Cortex of kidney (tissue), 1 donor: ENCODE measurements around the gene KMT2B.

Experiments used
- DNase-seq: peaks from one replicate; lab custom pipeline; 2025; lab: John Stamatoyannopoulos, UW

The KMT2B gene

GRCh38 chr19:35740423-35741202 lies 22.8 kb downstream of the KMT2B start:
- no peak for DNase-seq

GRCh38 chr19:35741203-35741515 lies 23.4 kb downstream of the KMT2B start:
- no peak for DNase-seq

- no peak for DNase-seq
These were observed 24.4 kb downstream of the KMT2B start, which contains the start of gene IGFLR1 for GRCh38 chr19:35742121-35742724. Gene IGFLR1, minus strand, starts transcription at chr19:35742452. Its CDS starts 1,272 bp downstream, at chr19:35741180.

DNA sequence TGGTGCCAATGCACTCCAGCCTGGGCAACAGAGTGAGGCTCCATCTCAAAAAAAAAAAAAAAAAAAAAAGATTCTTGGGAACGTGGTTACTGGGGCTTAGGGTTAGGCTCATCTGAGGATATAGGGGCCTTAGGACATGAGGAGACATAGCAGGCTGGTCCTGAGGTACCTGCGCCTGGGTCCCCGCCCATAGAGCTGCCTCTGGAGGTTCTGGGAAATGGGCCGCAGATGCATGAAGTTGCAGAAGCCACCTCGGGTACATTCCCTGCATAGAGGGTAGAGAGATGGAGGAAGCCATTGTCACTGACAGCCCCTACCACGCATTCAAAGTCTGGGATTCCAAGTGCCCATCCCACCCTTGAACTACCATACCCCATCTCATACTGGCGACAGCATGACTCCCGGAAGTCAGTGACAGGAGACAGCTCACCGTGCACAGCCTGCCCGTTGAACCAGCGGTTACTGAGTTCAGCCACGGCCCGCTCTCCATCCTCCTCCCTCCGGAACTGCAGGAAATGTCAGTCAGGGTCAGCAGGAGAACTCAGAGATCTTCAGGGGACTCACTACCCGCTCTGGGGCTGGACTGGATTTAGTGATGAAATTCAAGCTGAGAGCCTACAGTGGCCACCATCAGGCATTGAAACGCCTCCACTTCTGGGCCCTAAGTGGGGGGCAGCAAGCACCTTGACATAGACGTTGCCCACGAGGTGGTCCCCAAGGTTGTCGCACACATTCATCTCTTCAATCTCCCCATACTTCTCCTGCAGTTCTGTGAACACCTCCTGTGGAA lies 26.0 kb downstream of the KMT2B start:
- DNase-seq = no peak

DNA sequence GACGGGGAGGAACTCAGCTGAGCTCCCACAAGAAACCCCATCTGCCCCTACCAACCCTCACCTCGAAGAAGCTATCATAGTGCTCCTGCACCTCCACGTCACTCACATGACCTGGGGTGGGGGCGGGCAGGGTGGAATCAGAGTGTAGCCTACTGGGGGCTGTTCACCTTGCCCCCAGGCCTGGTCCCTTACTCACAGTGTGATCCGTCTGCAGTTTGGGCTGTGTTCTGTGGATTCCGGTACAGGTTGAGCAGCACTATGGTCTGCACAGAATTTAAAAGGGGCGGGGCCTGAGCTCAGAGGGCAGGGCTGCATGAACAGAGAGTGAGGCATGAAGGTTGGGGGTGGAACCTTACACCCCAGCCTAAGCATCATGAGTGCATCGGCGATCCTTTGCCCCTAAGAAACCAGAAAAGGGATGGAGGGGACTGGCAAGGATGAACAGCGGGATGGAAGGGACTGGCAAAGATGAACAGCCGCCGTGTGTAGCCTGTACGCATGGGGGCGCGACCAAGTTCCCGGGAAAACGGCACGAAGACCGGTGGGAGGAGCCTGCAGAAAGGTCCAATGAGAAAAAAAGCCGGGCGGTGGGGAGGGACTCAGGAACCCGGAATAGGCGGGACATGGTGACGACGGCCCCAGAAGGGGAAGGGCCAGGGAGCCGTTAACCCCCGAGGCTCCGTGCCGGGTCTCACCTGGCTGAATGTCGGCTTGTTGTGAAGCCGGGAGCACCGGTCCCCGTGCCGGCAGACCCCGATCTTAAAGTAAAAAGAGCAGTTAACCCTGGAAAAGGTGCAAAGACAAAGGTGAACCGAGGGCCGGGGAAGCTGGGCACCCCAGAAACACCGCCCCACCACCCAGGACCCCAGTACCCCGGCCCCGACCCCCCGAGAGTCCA lies 26.9 kb downstream of the KMT2B start:
- no peak for DNase-seq

- DNase-seq = no peak
These were observed 27.7 kb downstream of the KMT2B start, which contains the start of the genes PSENEN and U2AF1L4 for GRCh38 chr19:35745328-35746086. Gene PSENEN, plus strand, starts transcription at chr19:35745651. Its CDS starts 280 bp downstream, at chr19:35745931. Gene U2AF1L4, minus strand, starts transcription at chr19:35745418. Its CDS starts 27 bp downstream, at chr19:35745391.

DNA sequence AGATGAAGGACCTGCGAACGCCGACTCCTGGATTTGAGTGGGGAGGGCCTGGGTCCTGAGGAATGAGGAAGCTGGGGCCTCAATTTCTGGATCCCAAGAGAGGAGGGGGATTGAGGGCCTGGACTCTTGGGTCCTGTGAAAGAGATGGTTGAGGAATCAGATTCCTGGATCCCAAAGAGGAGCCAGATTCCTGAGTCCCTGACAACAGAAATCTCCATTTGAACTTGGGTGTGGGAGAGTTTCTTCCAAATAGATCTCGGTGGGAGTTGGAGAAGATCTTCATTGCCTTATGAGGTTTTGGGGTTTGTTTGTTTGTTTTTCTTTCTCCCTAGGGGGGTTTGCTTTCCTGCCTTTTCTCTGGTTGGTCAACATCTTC lies 28.3 kb downstream of the KMT2B start:
- no peak for DNase-seq

DNA sequence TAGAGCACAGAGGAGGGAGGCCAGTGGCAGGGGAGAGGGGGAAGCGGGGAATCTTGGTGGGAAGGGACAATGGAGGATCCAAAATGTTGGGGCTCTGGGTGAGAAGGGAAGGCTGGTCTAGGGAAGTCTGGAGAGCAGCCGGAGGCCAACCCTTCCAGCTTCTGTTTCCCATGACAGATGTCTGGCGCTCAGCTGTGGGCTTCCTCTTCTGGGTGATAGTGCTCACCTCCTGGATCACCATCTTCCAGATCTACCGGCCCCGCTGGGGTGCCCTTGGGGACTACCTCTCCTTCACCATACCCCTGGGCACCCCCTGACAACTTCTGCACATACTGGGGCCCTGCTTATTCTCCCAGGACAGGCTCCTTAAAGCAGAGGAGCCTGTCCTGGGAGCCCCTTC lies 28.7 kb downstream of the KMT2B start:
- DNase-seq = no peak

DNA sequence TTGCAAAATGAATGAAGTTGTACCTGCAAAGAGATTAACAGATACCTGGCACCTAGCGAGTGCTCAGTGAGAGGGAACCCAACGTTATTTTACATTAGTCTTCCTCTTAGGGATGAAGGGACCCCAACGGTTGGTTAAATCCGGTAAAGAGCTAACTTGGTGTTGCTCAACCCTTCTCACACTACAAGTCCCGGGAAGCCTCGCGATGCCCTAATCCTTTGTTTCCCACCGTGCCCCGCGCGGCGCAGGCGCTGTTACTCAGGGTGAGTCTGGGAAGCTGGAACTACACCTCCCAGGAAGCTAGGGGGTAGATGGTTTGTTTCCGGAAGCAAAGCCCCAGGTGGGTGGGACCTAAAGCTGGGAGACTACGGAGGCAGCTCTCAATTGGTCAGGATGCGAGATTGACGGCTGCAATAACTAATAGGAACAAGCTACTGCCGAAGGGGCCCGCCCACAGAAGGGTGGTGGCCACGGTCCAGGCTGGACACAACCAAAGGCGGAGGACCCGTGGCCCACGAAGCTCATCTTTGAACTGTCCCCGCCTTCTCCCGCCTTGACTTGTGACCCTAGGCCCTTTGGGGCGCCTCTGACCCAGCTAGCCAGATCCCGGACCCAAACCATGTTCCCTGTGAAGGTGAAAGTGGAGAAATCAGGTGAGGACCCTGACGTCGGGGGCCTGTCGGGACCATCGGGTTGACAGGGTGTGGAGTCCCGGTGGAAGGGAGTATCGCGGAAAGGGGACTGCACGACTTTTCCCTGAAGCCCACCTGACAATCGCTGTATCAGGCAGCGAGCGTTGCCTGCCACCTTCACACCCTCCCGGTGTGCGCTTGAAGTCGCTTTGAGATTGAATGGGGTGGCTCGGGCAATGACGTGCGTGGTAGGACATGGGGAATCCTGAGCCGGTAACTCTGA lies 30.6 kb downstream of the KMT2B start, which contains the start of gene LIN37:
Gene LIN37 (plus strand): TSS at position 471 of the 915 bp plus-strand sequence. CDS start 149 bp downstream, at position 620.
- DNase-seq = no peak

DNA sequence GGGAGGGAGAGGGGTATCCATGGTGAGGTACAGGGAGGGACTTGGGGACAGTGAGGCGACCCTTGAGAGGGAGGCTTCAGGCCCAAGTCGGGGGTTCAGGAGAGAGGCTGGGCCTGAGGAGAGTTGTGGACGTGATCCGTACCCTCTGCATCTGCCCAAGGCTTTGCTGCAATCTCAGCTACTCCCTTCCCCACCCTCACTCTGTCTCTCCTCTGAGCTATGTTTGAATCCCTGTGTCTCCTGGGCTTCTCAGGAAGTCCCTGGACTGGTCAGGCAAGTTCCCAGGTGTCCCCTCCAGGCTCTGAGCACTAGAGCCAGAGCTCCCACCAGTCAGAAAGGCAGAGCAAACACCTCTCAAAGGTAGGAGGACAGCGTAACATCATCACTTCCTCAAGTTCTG lies 32.4 kb downstream of the KMT2B start:
- DNase-seq = no peak

DNA sequence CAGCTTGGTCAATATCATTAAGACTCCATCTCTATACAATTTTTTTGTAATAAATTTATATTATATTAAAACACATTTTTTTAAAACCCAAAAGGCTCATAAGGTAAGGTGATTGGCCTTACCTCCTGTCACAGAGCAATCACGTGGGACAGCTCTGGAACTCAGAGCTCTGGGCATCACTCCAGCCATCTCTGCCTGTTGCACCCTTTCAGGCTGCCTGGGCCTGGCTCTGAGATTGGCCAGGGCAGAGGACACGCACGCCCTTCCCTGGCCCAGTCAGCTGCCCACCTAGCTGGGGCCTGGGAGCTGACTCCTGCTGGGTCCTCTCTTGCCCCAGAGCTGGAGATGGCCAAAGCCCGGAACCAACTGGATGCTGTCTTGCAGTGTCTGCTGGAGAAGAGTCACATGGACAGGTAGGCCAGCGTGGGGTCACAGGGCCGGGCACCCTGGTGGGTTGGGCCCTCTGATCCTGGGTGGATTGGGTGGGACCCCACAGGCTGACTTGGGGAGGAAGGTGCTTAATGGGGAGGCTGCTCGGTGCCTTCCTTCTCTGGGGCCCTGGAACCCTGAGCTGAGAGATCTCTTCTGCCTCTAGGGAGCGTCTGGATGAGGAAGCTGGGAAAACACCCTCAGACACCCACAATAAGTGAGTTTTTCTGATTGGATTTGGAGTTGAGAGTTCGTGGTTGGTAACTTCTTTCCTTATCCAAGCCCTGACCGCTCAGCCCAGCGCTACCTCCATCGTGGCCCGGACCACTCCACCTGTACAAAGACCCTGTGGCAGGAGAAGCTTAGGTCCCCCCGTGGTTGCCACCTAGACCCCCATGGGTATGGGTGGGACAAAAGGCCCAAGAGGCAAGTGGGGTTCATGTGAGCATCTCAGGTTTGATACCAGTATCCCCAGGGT lies 34.3 kb downstream of the KMT2B start:
- no peak for DNase-seq

DNA sequence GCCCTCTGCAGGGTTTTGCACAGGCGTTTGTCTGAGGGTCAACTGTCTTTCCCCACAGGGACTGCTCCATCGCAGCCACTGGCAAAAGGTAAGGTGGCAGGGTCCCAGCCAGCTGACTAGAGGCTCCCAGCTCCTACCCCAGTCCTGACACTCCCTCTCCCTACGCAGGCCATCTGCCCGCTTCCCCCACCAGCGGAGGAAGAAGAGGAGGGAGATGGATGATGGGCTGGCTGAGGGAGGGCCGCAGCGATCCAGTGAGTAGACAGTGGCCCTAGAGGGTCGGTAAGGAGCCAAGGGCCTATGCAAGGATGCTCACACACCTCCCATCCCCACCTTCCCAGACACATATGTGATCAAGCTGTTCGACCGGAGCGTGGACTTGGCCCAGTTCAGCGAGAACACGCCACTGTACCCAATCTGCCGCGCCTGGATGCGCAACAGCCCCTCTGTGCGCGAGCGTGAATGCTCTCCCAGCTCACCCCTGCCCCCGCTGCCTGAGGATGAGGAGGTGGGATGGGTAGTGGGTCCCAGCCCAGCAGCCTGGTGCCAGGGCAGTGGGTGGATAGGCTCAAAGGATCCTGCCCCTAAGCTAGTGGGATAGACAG lies 35.0 kb downstream of the KMT2B start:
- no peak for DNase-seq

DNA sequence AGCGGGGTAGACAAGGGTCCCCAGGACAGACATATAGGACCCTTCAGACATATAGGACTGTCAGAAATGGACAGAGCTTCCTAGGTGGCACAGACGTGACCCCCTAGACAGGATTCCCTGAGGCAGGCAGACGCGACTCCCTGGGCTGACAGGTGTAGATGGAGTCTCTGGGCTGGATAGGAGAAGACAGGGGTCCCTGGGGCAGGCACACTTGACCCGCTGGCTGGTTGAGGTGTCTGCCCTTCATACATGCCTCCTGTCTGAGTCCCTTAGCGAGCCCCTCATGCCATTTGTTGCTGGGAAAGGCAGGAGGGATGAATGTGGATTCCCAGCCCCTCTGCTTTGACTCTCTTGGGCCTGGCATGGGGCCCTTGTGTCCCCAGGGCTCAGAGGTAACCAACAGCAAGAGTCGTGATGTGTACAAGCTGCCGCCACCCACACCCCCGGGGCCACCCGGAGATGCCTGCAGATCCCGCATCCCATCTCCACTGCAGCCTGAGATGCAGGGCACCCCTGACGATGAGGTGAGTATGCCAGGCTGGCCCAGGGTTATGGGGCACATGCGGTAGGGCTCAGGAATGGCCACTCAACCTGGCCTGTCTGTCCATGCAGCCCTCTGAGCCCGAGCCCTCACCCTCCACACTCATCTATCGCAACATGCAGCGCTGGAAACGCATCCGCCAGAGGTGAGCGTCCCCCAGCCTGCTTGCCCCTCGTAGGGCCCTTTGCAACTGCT lies 36.0 kb downstream of the KMT2B start:
- no peak for DNase-seq

DNA sequence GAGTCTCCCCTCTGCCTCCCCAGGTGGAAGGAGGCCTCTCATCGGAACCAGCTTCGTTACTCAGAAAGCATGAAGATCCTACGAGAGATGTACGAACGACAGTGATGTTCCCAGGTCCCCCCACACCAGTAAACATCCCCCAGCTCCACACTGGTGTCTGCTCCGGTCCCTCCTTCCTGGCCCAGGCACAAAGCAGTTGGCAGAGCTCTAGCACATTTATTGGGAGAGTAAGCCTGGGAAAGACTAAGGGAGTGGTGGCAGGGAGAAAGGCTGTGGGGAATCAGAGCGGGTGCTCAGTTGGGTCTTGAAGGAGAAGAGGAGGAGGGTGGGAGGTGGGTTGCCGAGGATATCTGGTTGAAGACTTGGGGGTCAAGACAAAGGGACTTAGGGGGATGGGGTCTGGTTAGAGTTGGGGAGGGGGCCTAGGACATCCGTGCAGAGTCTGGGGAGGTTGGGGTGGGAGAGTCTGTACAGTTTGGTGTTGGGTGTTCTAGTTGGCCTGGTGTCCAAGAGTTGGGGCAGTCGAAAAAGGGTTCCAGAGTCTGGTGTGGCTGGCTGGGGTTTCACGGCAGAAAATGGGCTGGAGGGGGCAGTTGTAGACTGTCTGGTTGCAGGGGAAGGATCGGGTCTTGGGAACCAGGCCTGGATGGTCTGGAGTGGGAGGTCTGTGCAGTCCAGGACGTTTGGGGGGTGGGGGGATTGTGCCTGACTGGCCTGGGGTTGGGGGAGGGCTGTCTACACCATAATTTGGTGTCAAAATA lies 36.7 kb downstream of the KMT2B start:
- no peak for DNase-seq

GRCh38 chr19:35755131-35755549 lies 37.3 kb downstream of the KMT2B start:
- no peak for DNase-seq

DNA sequence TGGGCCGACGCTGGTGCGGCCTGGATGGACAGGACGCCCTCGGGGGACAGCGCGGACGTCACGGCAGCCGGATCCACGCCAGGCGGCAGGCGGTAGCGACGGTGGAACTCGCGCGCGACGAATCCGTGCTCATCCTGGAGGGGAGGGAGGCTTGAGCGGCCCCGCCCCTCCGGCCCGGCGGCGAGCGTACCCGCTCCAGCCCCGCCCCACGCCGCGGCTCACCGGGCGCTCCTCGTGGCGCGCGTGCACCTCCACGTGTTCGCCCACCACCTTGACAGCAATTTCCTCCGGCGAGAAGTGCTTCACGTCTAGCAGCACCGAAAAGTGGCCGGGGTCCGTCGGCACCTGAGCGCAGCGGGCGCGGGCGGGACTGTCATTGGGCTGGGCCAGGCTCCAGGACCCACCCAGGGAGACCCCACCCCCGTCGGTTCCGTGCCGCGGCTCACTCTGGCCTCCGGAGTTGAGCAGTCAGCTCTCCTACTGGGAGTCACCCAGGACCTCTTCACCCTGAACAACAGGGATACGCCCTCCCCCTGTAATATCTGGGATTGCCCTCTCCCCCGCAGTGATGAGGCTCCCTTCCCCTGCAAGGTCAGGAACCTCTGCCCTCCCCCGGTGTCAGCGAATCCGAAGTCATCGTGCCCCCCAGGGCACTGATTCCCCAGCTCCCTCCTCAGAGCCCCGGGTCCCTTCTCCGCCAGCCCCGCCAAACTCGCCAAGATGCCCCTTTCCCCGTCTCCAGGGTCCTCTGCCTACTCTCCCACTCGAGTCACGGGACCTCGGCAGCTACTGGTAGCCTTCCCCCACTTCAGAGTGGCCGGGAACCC lies 38.0 kb downstream of the KMT2B start:
- DNase-seq = no peak
